ENCODE data around the gene IKBKE. TPM values are rescaled to one million over a fixed set of nuclear protein-coding genes. Genes with fewer than 3 reads are reported as not detected.

IKBKE gene
- total and polyA plus RNA-seq, 2 of the 8 experiments (the other 6 are each of a cell fraction or from before 2014, with no cell fraction given), result 8.6 to 12.0 TPM

DNA sequence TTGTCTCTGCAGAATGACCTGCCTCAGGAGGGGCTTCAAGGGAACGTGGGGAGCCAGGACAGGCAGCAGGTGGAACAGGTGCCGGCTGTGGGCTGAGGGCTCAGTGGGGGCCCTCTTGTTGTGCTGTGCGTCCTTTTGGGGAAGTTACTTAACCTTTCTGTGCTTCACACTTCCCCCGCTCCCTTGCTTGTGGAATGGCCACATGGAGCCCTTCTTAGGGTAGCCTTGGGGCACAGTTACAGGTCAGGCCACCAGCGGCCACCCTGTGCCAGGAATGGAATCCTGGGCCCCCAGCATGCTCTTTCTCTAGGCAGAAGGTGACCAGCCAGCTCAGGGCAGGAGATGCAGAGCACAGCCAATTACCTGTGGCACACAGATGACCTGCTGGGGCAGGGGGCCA, 2.6 kb downstream of the IKBKE start:
- no peak overlapping the region for H2AK5ac ChIP-seq (ENCODE audit: low read depth, low read length)
- H3K79me2 ChIP-seq (ENCODE audit: control insufficient read depth in 1 of 2, insufficient read depth in 2 of 2, low read length in 2 of 2), result no peaks in the 10 kb centered on the region
- DNase-seq (ENCODE audit: low read depth in 1 of 2, low spot score in 2 of 2) (no peak), FAIRE-seq (no peak)
- peak overlapping the region; percentile 50; the same call in 1 of the 2 replicates for H2BK12ac ChIP-seq (ENCODE audit: low read depth, low read length)
- peak overlapping the region; percentile 32; the same call in 1 of the 2 replicates for H3K18ac ChIP-seq (ENCODE audit: extremely low read depth, low read length)
- H2BK120ac ChIP-seq (replicated peaks; ENCODE audit: low read depth, low read length), result no peak overlapping the region
- H4K8ac ChIP-seq (ENCODE audit: extremely low read depth, insufficient read depth, low read length), result no peak overlapping the region; the same call in 1 of the 2 replicates
- H2BK15ac ChIP-seq (ENCODE audit: low read length), result peak overlapping the region; percentile 81; the same call in 1 of the 2 replicates
- H3K36me3 ChIP-seq (ENCODE audit: control insufficient read depth in 2 of 4, insufficient read depth in 4 of 4, low read length in 3 of 4), result no peaks in the 10 kb centered on the region; a peak in 1 of 8 replicates
- ChIA-PET POLR2A (ENCODE audit: partially characterized antibody) (no interaction called here), CTCF (ENCODE audit: partially characterized antibody) (interaction anchor here (1.0 to 6.0 kb wide), 4 partner anchors 13 to 28 kb away, joined by 3 to 76 read pairs (median 14); no protein-coding TSS in a partner anchor)
- peaks cover 3 to 45% (median 25%) of the 10 kb centered on the region in 4 experiments for H3K4me1 ChIP-seq (replicated peaks in 1 of 4; ENCODE audit: control insufficient read depth in 3 of 4, insufficient read depth in 4 of 4, low read length in 3 of 4)
- H3K4me3 ChIP-seq (ENCODE audit: extremely low read depth in 1 of 4, insufficient read depth in 2 of 4, low read depth in 3 of 4, low read length in 4 of 4), result no peak overlapping the region
- no peak overlapping the region for H3K4ac ChIP-seq (replicated peaks; ENCODE audit: insufficient read length, low read depth, low read length)
- H3K79me1 ChIP-seq (ENCODE audit: low read depth, low read length), result no peaks in the 10 kb centered on the region; the same call in 1 of the 2 replicates
- H2AFZ ChIP-seq (ENCODE audit: low read length), result no peak overlapping the region
- H2BK5ac ChIP-seq (ENCODE audit: low read depth, low read length), result 0 out of 2 replicates have a peak overlapping the region, but pooled peaks have one; percentile 35
- WGBS, 2 experiments (ENCODE audit: extremely low coverage in 1 of 2, insufficient coverage in 1 of 2, insufficient read length in 1 of 2, insufficient replicate concordance in 2 of 2, low coverage in 1 of 2, low lambda C conversion rate in 2 of 2, missing lambda C conversion rate in 1 of 2), result 47% methylated on average over 5 of the region's 5 CpGs; no CpG with 5 or more reads in 1 of the 2 experiments
- H3K27ac ChIP-seq (ENCODE audit: low read depth, low read length), result no peak overlapping the region
- peak overlapping the region; percentile 48; the same call in 1 of the 2 replicates for H2BK20ac ChIP-seq (ENCODE audit: low read length)
- peak overlapping the region; percentile 70 for H4K91ac ChIP-seq (replicated peaks; ENCODE audit: insufficient read length, low read length)
- no peak overlapping the region for H3K14ac ChIP-seq (ENCODE audit: insufficient read length)
- H4K20me1 ChIP-seq (replicated peaks in 1 of 2; ENCODE audit: control insufficient read depth in 1 of 2, insufficient read depth in 2 of 2, low read length in 2 of 2), result no peaks in the 10 kb centered on the region
- H3K56ac ChIP-seq (replicated peaks; ENCODE audit: insufficient read length, low read depth, low read length), result no peak overlapping the region
- H3K9ac ChIP-seq (replicated peaks in 1 of 4; ENCODE audit: extremely low read depth in 1 of 4, low read depth in 3 of 4, low read length in 3 of 4), result no peak overlapping the region
- no peak overlapping the region for H4K5ac ChIP-seq (ENCODE audit: insufficient read length, low read depth, low read length)
- no peak overlapping the region for H3K23ac ChIP-seq (ENCODE audit: insufficient read length)
- peaks cover 9% of the 10 kb centered on the region; the same call in 1 of the 2 replicates for H3K23me2 ChIP-seq (ENCODE audit: low read depth, low read length)
- H3K4me2 ChIP-seq (ENCODE audit: insufficient read depth in 1 of 2, low read depth in 2 of 2, low read length in 2 of 2), result peak overlapping the region; percentile 33 to 45
- H3K27me3 ChIP-seq (replicated peaks in 1 of 4; ENCODE audit: control insufficient read depth in 3 of 4, extremely low read depth in 1 of 4, insufficient read depth in 3 of 4, low read length in 3 of 4), result peaks cover 0 to 3% (median 0%) of the 10 kb centered on the region in 4 experiments; a peak in 1 of 7 replicates
- no peaks in the 10 kb centered on the region for H3K9me3 ChIP-seq (ENCODE audit: insufficient read depth in 2 of 2, low read depth in 1 of 2, low read length in 1 of 2)
- TF ChIP-seq RXRA (IDR thresholded peaks at IDR 0.05; ENCODE audit: insufficient read depth, low read depth, low read length) (no peak), BCL11A (IDR thresholded peaks at IDR 0.05; ENCODE audit: low read depth in 2 of 2, low read length in 2 of 2) (no peak), CTCF (IDR thresholded peaks at IDR 0.05; ENCODE audit: control extremely low read depth in 1 of 3, insufficient read depth in 1 of 3, low read depth in 1 of 3, low read length in 3 of 3) (no peak), YY1 (IDR thresholded peaks at IDR 0.05; ENCODE audit: low read depth, low read length) (no peak), HDAC2 (IDR thresholded peaks at IDR 0.05; ENCODE audit: borderline replicate concordance in 1 of 2, low read depth in 2 of 2, low read length in 2 of 2) (no peak), HDAC6 (IDR thresholded peaks at IDR 0.05; ENCODE audit: low read depth, low read length) (no peak), EP300 (IDR thresholded peaks at IDR 0.05; ENCODE audit: borderline replicate concordance in 1 of 2, low read depth in 2 of 2, low read length in 2 of 2) (no peak), TCF12 (IDR thresholded peaks at IDR 0.05; ENCODE audit: low read depth, low read length) (no peak), SRF (IDR thresholded peaks at IDR 0.05; ENCODE audit: low read depth, low read length) (no peak), SP1 (IDR thresholded peaks at IDR 0.05; ENCODE audit: low read depth, low read length) (no peak), CREB1 (IDR thresholded peaks at IDR 0.05) (no peak)

Data from H1 (cell line).